Stomach (tissue), 9 donors: Measurements from ENCODE around the gene LRRC74B. TPM values are rescaled to one million over a fixed set of nuclear protein-coding genes. Genes with fewer than 3 reads are reported as not detected.

Experiments
- DNase-seq, 2 donors: peaks; one replicate each; pipeline versions ENCODE4 v3.0.0 to v3.0.0-alpha.2; 2013 to 2019
- H3K27ac ChIP-seq, 5 donors: fragments of 200-600 bp in 4 of 5; sonication (generic) in 4 of 5; one replicate each; pipeline ENCODE4 v1.5.1; 2013 to 2019; ENCODE audit warnings: mild to moderate bottlenecking in 1 of 5, moderate library complexity in 1 of 5
- H3K27me3 ChIP-seq, 3 donors: fragments of 200-600 bp; sonication (generic); one replicate each; pipeline ENCODE4 v1.5.1; 2017 to 2019; ENCODE audit warnings: mixed run types in 1 of 3
- H3K36me3 ChIP-seq, 4 donors: fragments of 200-600 bp; sonication (generic); 1 replicate in 3 of 4; 2 replicates in 1 of 4; pipeline ENCODE4 v1.5.1; 2016 to 2019
- H3K4me1 ChIP-seq, 4 donors: fragments of 200-600 bp; sonication (generic); one replicate each; pipeline ENCODE4 v1.5.1; 2016 to 2019
- H3K4me3 ChIP-seq, 4 donors: fragments of 200-600 bp; sonication (generic) in 3 of 4; one replicate each; pipeline ENCODE4 v1.5.1; 2016 to 2019; ENCODE audit warnings: mild to moderate bottlenecking in 1 of 4
- H3K9me3 ChIP-seq, 4 donors: fragments of 200-600 bp; sonication (generic); one replicate each; pipeline ENCODE4 v1.5.1; 2016 to 2019
- EP300 ChIP-seq: sonication (generic); formaldehyde crosslinking; IDR thresholded peaks from one replicate; pipeline ENCODE4 v1.6.1; 2017; ENCODE audit warnings: antibody characterized with exemption
- POLR2A ChIP-seq, 4 donors: fragments of 450-650 bp; IDR thresholded peaks; one replicate each; pipeline ENCODE4 v1.6.1; 2016; ENCODE audit warnings: antibody characterized with exemption in 4 of 4, control low read depth in 2 of 4, mild to moderate bottlenecking in 1 of 4, moderate library complexity in 1 of 4
- POLR2AphosphoS5 ChIP-seq, 3 donors: sonication (generic); formaldehyde crosslinking; IDR thresholded peaks; one replicate each; pipeline ENCODE4 v1.6.1; 2016; ENCODE audit warnings: antibody characterized with exemption in 3 of 3
- WGBS, 5 donors: extraction: QIAGEN DNeasy Blood & Tissue Kit in 3 of 5; methylation state at CpG; one replicate each; pipeline versions ENCODE4 v1.1.5 to v1.1.7; 2013 to 2018; 5-methylcytosine and 5-hydroxymethylcytosine counted together
- intact Hi-C: fragments of 100-400 bp; cut with DNase I; formaldehyde crosslinking; loops from one replicate; pipeline ENCODE4 v1.15.1; 2023; ENCODE audit warnings: low total_unique reads
- polyA plus RNA-seq, 3 donors: library from polyadenylated mRNA; stranded (reverse); fragments of 200-250 nt; gene quantifications; one replicate each; pipeline ENCODE4 v1.2.3, GENCODE V29; 2013
- total RNA-seq, 5 donors: library from RNA; depleted of rRNA; stranded (reverse); fragments of >200 nt; gene quantifications; one replicate each; pipeline versions ENCODE4 v1.1.0 to v1.2.3, GENCODE V29; 2014 to 2016
- TF ChIP-seq, protein P1 (sequence below), 7 experiments: fragments of 450-650 bp in 4 of 7; fragments of 200-600 bp in 3 of 7; sonication (generic) in 3 of 7; IDR thresholded peaks; one replicate each; pipeline ENCODE4 v1.5.1; 2016 to 2019; ENCODE audit warnings: antibody characterized with exemption in 7 of 7, control low read depth in 2 of 7, mild to moderate bottlenecking in 1 of 7
- donor health status: healthy with polysubstance abuse.
- donor health status: Bipolar disorder and iron deficiency.
- donor health status: healthy.

The LRRC74B gene
- total and polyA plus RNA-seq, 8 donors: not detected

GRCh38 chr22:21078916-21079315, 33.2 kb downstream of the LRRC74B start:
- TF ChIP-seq POLR2AphosphoS5 (IDR thresholded peaks at IDR 0.05): no peak
- TF ChIP-seq EP300: no peak
- no peak for TF ChIP-seq POLR2A (IDR thresholded peaks at IDR 0.05)
- TF ChIP-seq, protein P1, sequence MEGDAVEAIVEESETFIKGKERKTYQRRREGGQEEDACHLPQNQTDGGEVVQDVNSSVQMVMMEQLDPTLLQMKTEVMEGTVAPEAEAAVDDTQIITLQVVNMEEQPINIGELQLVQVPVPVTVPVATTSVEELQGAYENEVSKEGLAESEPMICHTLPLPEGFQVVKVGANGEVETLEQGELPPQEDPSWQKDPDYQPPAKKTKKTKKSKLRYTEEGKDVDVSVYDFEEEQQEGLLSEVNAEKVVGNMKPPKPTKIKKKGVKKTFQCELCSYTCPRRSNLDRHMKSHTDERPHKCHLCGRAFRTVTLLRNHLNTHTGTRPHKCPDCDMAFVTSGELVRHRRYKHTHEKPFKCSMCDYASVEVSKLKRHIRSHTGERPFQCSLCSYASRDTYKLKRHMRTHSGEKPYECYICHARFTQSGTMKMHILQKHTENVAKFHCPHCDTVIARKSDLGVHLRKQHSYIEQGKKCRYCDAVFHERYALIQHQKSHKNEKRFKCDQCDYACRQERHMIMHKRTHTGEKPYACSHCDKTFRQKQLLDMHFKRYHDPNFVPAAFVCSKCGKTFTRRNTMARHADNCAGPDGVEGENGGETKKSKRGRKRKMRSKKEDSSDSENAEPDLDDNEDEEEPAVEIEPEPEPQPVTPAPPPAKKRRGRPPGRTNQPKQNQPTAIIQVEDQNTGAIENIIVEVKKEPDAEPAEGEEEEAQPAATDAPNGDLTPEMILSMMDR (IDR thresholded peaks at IDR 0.05): no peak
- no peaks in the 10 kb centered on the region for H3K36me3 ChIP-seq
- DNase-seq: no peak
- H3K9me3 ChIP-seq: no peaks in the 10 kb centered on the region
- WGBS, 5 donors: 56 to 72% (median 68%) methylated on average over 11 of the region's 11 CpGs
- no peaks in the 10 kb centered on the region for H3K4me1 ChIP-seq
- peaks cover 0 to 22% (median 0%) of the 10 kb centered on the region in 3 donors for H3K27me3 ChIP-seq
- intact Hi-C loops: no loop called here
- H3K4me3 ChIP-seq: no peak overlapping the region
- H3K27ac ChIP-seq: no peak overlapping the region

DNA sequence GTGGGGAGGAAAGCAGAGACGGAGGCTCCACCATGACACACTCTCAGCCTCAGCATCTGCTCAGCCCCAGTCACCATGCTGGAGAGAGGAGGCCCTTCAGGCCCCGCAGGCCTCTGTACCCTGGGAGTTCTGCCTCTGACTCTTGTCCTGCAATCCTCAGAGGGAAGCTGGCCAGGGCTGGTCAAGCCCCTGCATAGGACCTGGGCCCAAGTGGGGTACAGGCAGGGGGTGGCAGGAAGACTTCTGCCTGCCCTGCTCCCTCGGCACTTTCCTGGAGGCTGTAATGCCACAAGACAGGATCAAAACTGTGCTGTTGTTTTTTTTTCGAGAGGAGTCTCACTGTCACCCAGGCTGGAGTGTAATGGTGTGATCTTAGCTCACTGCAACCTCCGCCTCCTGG, 33.7 kb downstream of the LRRC74B start:
- DNase-seq: no peak
- WGBS, 5 donors: 82 to 92% (median 89%) methylated on average over 3 to 5 of the region's 5 CpGs
- intact Hi-C loops: no loop called here
- no peaks in the 10 kb centered on the region for H3K9me3 ChIP-seq
- no peaks in the 10 kb centered on the region for H3K4me1 ChIP-seq
- no peak overlapping the region for H3K27ac ChIP-seq
- TF ChIP-seq POLR2A (IDR thresholded peaks at IDR 0.05) (no peak), POLR2AphosphoS5 (IDR thresholded peaks at IDR 0.05) (no peak), EP300 (no peak)
- TF ChIP-seq, protein P1 (IDR thresholded peaks at IDR 0.05): no peak
- peaks cover 0 to 22% (median 0%) of the 10 kb centered on the region in 3 donors for H3K27me3 ChIP-seq
- H3K4me3 ChIP-seq: no peak overlapping the region
- H3K36me3 ChIP-seq: no peaks in the 10 kb centered on the region

- intact Hi-C loops: no loop called here
- Histone ChIP-seq H3K36me3 (no peaks in the 10 kb centered on the region), H3K9me3 (no peaks in the 10 kb centered on the region), H3K27me3 (peaks cover 0 to 22% (median 0%) of the 10 kb centered on the region in 3 donors), H3K27ac (no peak overlapping the region), H3K4me3 (no peak overlapping the region), H3K4me1 (no peaks in the 10 kb centered on the region)
- TF ChIP-seq, protein P1 (IDR thresholded peaks at IDR 0.05): no peak
- no peak for TF ChIP-seq POLR2AphosphoS5 (IDR thresholded peaks at IDR 0.05)
- no peak for TF ChIP-seq EP300
- TF ChIP-seq POLR2A (IDR thresholded peaks at IDR 0.05): no peak
- WGBS, 5 donors: 79 to 91% (median 90%) methylated on average over 17 to 31 of the region's 31 CpGs
- DNase-seq: no peak
These were observed 34.8 kb downstream of the LRRC74B start for GRCh38 chr22:21080435-21081137.

DNA sequence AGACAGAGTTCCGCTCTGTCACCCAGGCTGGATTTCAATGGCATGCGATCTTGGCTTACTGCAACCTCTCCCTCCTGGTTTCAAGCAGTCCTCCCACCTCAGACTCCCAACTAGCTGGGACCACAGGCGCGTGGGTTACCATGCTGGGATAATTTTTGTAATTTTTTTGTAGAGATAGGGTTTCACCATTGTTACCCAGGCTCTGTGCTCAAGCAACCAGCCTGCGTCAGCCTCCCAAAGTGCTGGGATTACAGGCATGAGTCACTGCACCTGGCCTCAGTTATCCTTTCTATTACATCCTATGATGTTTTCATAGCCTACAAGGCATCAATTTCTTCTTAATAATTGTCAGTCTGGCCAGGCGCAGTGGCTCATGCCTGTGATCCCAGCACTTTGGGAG, 36.5 kb downstream of the LRRC74B start:
- H3K4me3 ChIP-seq: no peak overlapping the region
- no peak for TF ChIP-seq POLR2AphosphoS5 (IDR thresholded peaks at IDR 0.05)
- TF ChIP-seq POLR2A (IDR thresholded peaks at IDR 0.05): no peak
- TF ChIP-seq, protein P1 (IDR thresholded peaks at IDR 0.05): no peak
- no peak for TF ChIP-seq EP300
- DNase-seq: no peak
- H3K4me1 ChIP-seq: no peaks in the 10 kb centered on the region
- H3K36me3 ChIP-seq: no peaks in the 10 kb centered on the region
- no peak overlapping the region for H3K27ac ChIP-seq
- H3K27me3 ChIP-seq: peaks cover 0 to 22% (median 0%) of the 10 kb centered on the region in 3 donors
- WGBS, 5 donors: 80 to 93% (median 85%) methylated on average over 6 of the region's 6 CpGs
- intact Hi-C loops: no loop called here
- no peaks in the 10 kb centered on the region for H3K9me3 ChIP-seq
